ENCODE results near the gene TC2N.
"Not testable (repeated sequence)": the region's sequence is repeated elsewhere in the genome, so short reads cannot be mapped to it uniquely, and the experiment has no call there.

TC2N gene

GRCh38 chr14:91851563-91851962 lies 15.8 kb downstream of the TC2N start:
- Histone ChIP-seq H3K4ac (ENCODE audit: low read depth, low read length) (no peak overlapping the region), H3K27me3 (ENCODE audit: insufficient read depth, low read length, poor library complexity) (no peaks in the 10 kb centered on the region), H4K8ac (ENCODE audit: low read depth, low read length) (no peak overlapping the region), H3K4me2 (ENCODE audit: low read length) (no peak overlapping the region), H3K79me2 (ENCODE audit: control insufficient read depth, insufficient read depth, low read length) (no peaks in the 10 kb centered on the region), H2BK120ac (ENCODE audit: low read depth, low read length) (no peak overlapping the region), H3K23ac (ENCODE audit: low read length) (no peak overlapping the region), H3K27ac (ENCODE audit: low read depth, low read length) (no peak overlapping the region), H4K5ac (ENCODE audit: low read length) (no peak overlapping the region), H2BK15ac (replicated peaks; ENCODE audit: low read depth) (no peak overlapping the region), H3K56ac (ENCODE audit: low read length) (no peak overlapping the region), H3K79me1 (ENCODE audit: low read length) (no peaks in the 10 kb centered on the region), H3K4me3 (ENCODE audit: low read length) (no peak overlapping the region), H3K4me1 (ENCODE audit: control insufficient read depth, low read depth, low read length) (peaks cover 8% of the 10 kb centered on the region), H2AK5ac (ENCODE audit: low read length) (no peak overlapping the region), H2BK5ac (ENCODE audit: low read length) (no peak overlapping the region), H3K36me3 (ENCODE audit: control insufficient read depth, insufficient read depth, low read length) (no peaks in the 10 kb centered on the region), H3K9ac (ENCODE audit: low read length) (no peak overlapping the region), H3K18ac (ENCODE audit: low read length) (no peak overlapping the region)
- no CpG with 5 or more reads among the region's 1 CpG for WGBS (ENCODE audit: extremely low coverage, insufficient coverage, low lambda C conversion rate)
- DNase-seq = no peak

- Histone ChIP-seq H3K4me1 (ENCODE audit: control insufficient read depth, low read depth, low read length) (no peaks in the 10 kb centered on the region), H3K56ac (ENCODE audit: low read length) (no peak overlapping the region), H4K8ac (ENCODE audit: low read depth, low read length) (no peak overlapping the region), H3K4me3 (ENCODE audit: low read length) (no peak overlapping the region), H3K4ac (ENCODE audit: low read depth, low read length) (no peak overlapping the region), H3K27ac (ENCODE audit: low read depth, low read length) (no peak overlapping the region), H2AK5ac (ENCODE audit: low read length) (no peak overlapping the region), H3K79me2 (ENCODE audit: control insufficient read depth, insufficient read depth, low read length) (no peaks in the 10 kb centered on the region), H3K79me1 (ENCODE audit: low read length) (no peaks in the 10 kb centered on the region), H3K9ac (ENCODE audit: low read length) (no peak overlapping the region), H3K4me2 (ENCODE audit: low read length) (no peak overlapping the region), H3K36me3 (ENCODE audit: control insufficient read depth, insufficient read depth, low read length) (no peaks in the 10 kb centered on the region), H3K27me3 (ENCODE audit: insufficient read depth, low read length, poor library complexity) (no peaks in the 10 kb centered on the region), H2BK120ac (ENCODE audit: low read depth, low read length) (no peak overlapping the region), H4K5ac (ENCODE audit: low read length) (no peak overlapping the region), H2BK5ac (ENCODE audit: low read length) (no peak overlapping the region), H3K18ac (ENCODE audit: low read length) (no peak overlapping the region), H2BK15ac (replicated peaks; ENCODE audit: low read depth) (no peak overlapping the region), H3K23ac (ENCODE audit: low read length) (no peak overlapping the region)
- WGBS (ENCODE audit: extremely low coverage, insufficient coverage, low lambda C conversion rate) = no CpG with 5 or more reads among the region's 4 CpGs
- DNase-seq = no peak
Observed at GRCh38 chr14:91848504-91849001, 18.8 kb downstream of the TC2N start.

- Histone ChIP-seq H3K36me3 (ENCODE audit: control insufficient read depth, insufficient read depth, low read length) (no peaks in the 10 kb centered on the region), H3K4me3 (ENCODE audit: low read length) (no peak overlapping the region), H3K79me1 (ENCODE audit: low read length) (no peaks in the 10 kb centered on the region), H3K27me3 (ENCODE audit: insufficient read depth, low read length, poor library complexity) (no peaks in the 10 kb centered on the region), H3K79me2 (ENCODE audit: control insufficient read depth, insufficient read depth, low read length) (no peaks in the 10 kb centered on the region), H2BK5ac (ENCODE audit: low read length) (no peak overlapping the region), H4K5ac (ENCODE audit: low read length) (no peak overlapping the region), H3K23ac (ENCODE audit: low read length) (no peak overlapping the region), H3K27ac (ENCODE audit: low read depth, low read length) (no peak overlapping the region), H3K4me2 (ENCODE audit: low read length) (no peak overlapping the region), H3K56ac (ENCODE audit: low read length) (no peak overlapping the region), H2BK120ac (ENCODE audit: low read depth, low read length) (no peak overlapping the region), H3K9ac (ENCODE audit: low read length) (no peak overlapping the region), H4K8ac (ENCODE audit: low read depth, low read length) (no peak overlapping the region), H2BK15ac (replicated peaks; ENCODE audit: low read depth) (no peak overlapping the region), H3K18ac (ENCODE audit: low read length) (no peak overlapping the region), H3K4me1 (ENCODE audit: control insufficient read depth, low read depth, low read length) (no peaks in the 10 kb centered on the region), H2AK5ac (ENCODE audit: low read length) (no peak overlapping the region), H3K4ac (ENCODE audit: low read depth, low read length) (no peak overlapping the region)
- no peak for DNase-seq
- no CpG with 5 or more reads among the region's 1 CpG for WGBS (ENCODE audit: extremely low coverage, insufficient coverage, low lambda C conversion rate)
Observed at GRCh38 chr14:91847693-91848092, 19.6 kb downstream of the TC2N start.

GRCh38 chr14:91845652-91846051 lies 21.7 kb downstream of the TC2N start:
- no peak overlapping the region for H3K23ac ChIP-seq (ENCODE audit: low read length)

DNA sequence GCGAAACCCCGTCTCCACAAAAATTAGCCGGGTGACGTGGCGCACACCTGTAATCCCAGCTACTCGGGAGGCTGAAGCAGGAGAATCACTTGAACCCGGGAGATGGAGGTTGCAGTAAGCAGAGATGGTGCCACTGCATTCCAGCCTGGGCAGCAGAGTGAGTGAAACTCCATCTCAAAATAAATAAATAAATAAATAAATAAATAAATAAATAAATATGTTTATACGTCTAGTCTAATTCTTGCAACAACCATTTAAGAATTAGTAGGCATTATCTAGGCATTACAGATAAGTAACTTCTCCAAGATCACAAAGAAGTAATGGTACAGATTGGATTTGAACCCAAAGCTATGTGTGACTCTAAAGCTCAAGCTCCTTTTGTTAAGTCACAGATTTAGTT lies 22.3 kb downstream of the TC2N start:
- not testable (repeated sequence) for H3K36me3 ChIP-seq (ENCODE audit: control insufficient read depth, insufficient read depth, low read length); H3K4me1 ChIP-seq (ENCODE audit: control insufficient read depth, low read depth, low read length); H3K4me3 ChIP-seq (ENCODE audit: low read length); H3K4me2 ChIP-seq (ENCODE audit: low read length); H2BK5ac ChIP-seq (ENCODE audit: low read length); H2AK5ac ChIP-seq (ENCODE audit: low read length); H3K18ac ChIP-seq (ENCODE audit: low read length); H3K4ac ChIP-seq (ENCODE audit: low read depth, low read length); H3K79me2 ChIP-seq (ENCODE audit: control insufficient read depth, insufficient read depth, low read length); H3K9ac ChIP-seq (ENCODE audit: low read length); H4K8ac ChIP-seq (ENCODE audit: low read depth, low read length); H2BK120ac ChIP-seq (ENCODE audit: low read depth, low read length); H3K23ac ChIP-seq (ENCODE audit: low read length); H4K5ac ChIP-seq (ENCODE audit: low read length); DNase-seq; H3K27me3 ChIP-seq (ENCODE audit: insufficient read depth, low read length, poor library complexity); H3K79me1 ChIP-seq (ENCODE audit: low read length); H2BK15ac ChIP-seq (replicated peaks; ENCODE audit: low read depth); H3K27ac ChIP-seq (ENCODE audit: low read depth, low read length); H3K56ac ChIP-seq (ENCODE audit: low read length)
- no CpG with 5 or more reads among the region's 8 CpGs for WGBS (ENCODE audit: extremely low coverage, insufficient coverage, low lambda C conversion rate)

More at GRCh38 chr14:91845652-91846051, 21.7 kb downstream of the TC2N start:
- Histone ChIP-seq H4K5ac (ENCODE audit: low read length) (no peak overlapping the region), H3K79me2 (ENCODE audit: control insufficient read depth, insufficient read depth, low read length) (no peaks in the 10 kb centered on the region), H3K56ac (ENCODE audit: low read length) (no peak overlapping the region), H3K4me2 (ENCODE audit: low read length) (no peak overlapping the region), H3K4me3 (ENCODE audit: low read length) (no peak overlapping the region), H3K27ac (ENCODE audit: low read depth, low read length) (no peak overlapping the region), H3K4ac (ENCODE audit: low read depth, low read length) (no peak overlapping the region), H4K8ac (ENCODE audit: low read depth, low read length) (no peak overlapping the region), H3K79me1 (ENCODE audit: low read length) (no peaks in the 10 kb centered on the region), H2AK5ac (ENCODE audit: low read length) (no peak overlapping the region), H3K4me1 (ENCODE audit: control insufficient read depth, low read depth, low read length) (no peaks in the 10 kb centered on the region), H3K36me3 (ENCODE audit: control insufficient read depth, insufficient read depth, low read length) (no peaks in the 10 kb centered on the region), H2BK120ac (ENCODE audit: low read depth, low read length) (no peak overlapping the region), H2BK15ac (replicated peaks; ENCODE audit: low read depth) (no peak overlapping the region), H3K18ac (ENCODE audit: low read length) (no peak overlapping the region), H3K27me3 (ENCODE audit: insufficient read depth, low read length, poor library complexity) (no peaks in the 10 kb centered on the region), H2BK5ac (ENCODE audit: low read length) (no peak overlapping the region), H3K9ac (ENCODE audit: low read length) (no peak overlapping the region)
- no CpG with 5 or more reads among the region's 2 CpGs for WGBS (ENCODE audit: extremely low coverage, insufficient coverage, low lambda C conversion rate)
- no peak for DNase-seq

- Histone ChIP-seq H3K56ac (ENCODE audit: low read length) (no peak overlapping the region), H3K27ac (ENCODE audit: low read depth, low read length) (no peak overlapping the region), H2AK5ac (ENCODE audit: low read length) (no peak overlapping the region), H3K4me1 (ENCODE audit: control insufficient read depth, low read depth, low read length) (no peaks in the 10 kb centered on the region), H3K4ac (ENCODE audit: low read depth, low read length) (no peak overlapping the region), H3K36me3 (ENCODE audit: control insufficient read depth, insufficient read depth, low read length) (no peaks in the 10 kb centered on the region), H3K9ac (ENCODE audit: low read length) (no peak overlapping the region), H2BK120ac (ENCODE audit: low read depth, low read length) (no peak overlapping the region), H3K4me3 (ENCODE audit: low read length) (no peak overlapping the region), H3K23ac (ENCODE audit: low read length) (no peak overlapping the region), H4K5ac (ENCODE audit: low read length) (no peak overlapping the region), H3K4me2 (ENCODE audit: low read length) (no peak overlapping the region), H3K18ac (ENCODE audit: low read length) (no peak overlapping the region), H3K27me3 (ENCODE audit: insufficient read depth, low read length, poor library complexity) (no peaks in the 10 kb centered on the region), H2BK5ac (ENCODE audit: low read length) (no peak overlapping the region), H3K79me1 (ENCODE audit: low read length) (no peaks in the 10 kb centered on the region), H3K79me2 (ENCODE audit: control insufficient read depth, insufficient read depth, low read length) (no peaks in the 10 kb centered on the region), H2BK15ac (replicated peaks; ENCODE audit: low read depth) (no peak overlapping the region), H4K8ac (ENCODE audit: low read depth, low read length) (no peak overlapping the region)
- DNase-seq = no peak
- WGBS (ENCODE audit: extremely low coverage, insufficient coverage, low lambda C conversion rate) = no CpG with 5 or more reads among the region's 4 CpGs
Observed at GRCh38 chr14:91844029-91844428, 23.3 kb downstream of the TC2N start.
